ENCODE measurements around the gene CRY2. TPM values are rescaled to one million over a fixed set of nuclear protein-coding genes. Genes with fewer than 3 reads are reported as not detected.
"Not testable (repeated sequence)": the region's sequence is repeated elsewhere in the genome, so short reads cannot be mapped to it uniquely, and the experiment has no call there.

CRY2 gene
- total RNA-seq, 6 experiments from 2014 or later, result 19.6 to 104 (median 31.5) TPM

- no peaks in the 10 kb centered on the region for H3K36me3 ChIP-seq
- no peaks in the 10 kb centered on the region for H3K27me3 ChIP-seq
- no peak for TF ChIP-seq POLR2A (IDR thresholded peaks at IDR 0.05)
- H3K4me1 ChIP-seq, result peaks cover 0 to 5% (median 2%) of the 10 kb centered on the region in 4 donors
- intact Hi-C loops (cut with DNase I), result no loop called here
- DNase-seq, result peak; percentile 79 to 83 (median 80)
- H3K27ac ChIP-seq, result no peak overlapping the region
- peak; percentile 70 to 88 (median 77) for ATAC-seq
- no peaks in the 10 kb centered on the region for H3K9me3 ChIP-seq
- WGBS (ENCODE audit: insufficient coverage, low coverage, low lambda C conversion rate, missing lambda C conversion rate), result 5% methylated on average over 16 of the region's 62 CpGs
- H3K4me3 ChIP-seq, result peak overlapping the region; percentile 42 to 59 (median 50)
Measured at GRCh38 chr11:45899448-45900174, 52.3 kb downstream of the CRY2 start.

GRCh38 chr11:45900175-45900800, 53.0 kb downstream of the CRY2 start:
- 24% methylated on average over 16 of the region's 59 CpGs for WGBS (ENCODE audit: insufficient coverage, low coverage, low lambda C conversion rate, missing lambda C conversion rate)

GRCh38 chr11:45900916-45901617, 53.8 kb downstream of the CRY2 start:
- Histone ChIP-seq H3K36me3 (no peaks in the 10 kb centered on the region), H3K27ac (no peak overlapping the region), H3K9me3 (no peaks in the 10 kb centered on the region), H3K4me3 (no peak overlapping the region), H3K4me1 (peaks cover 0 to 5% (median 2%) of the 10 kb centered on the region in 4 donors), H3K27me3 (no peaks in the 10 kb centered on the region)
- no peak for TF ChIP-seq CTCF (IDR thresholded peaks at IDR 0.05)
- no peak for TF ChIP-seq POLR2A (IDR thresholded peaks at IDR 0.05)
- DNase-seq (no peak), ATAC-seq (no peak)
- intact Hi-C loops (cut with DNase I), result no loop called here
- WGBS (ENCODE audit: insufficient coverage, low coverage, low lambda C conversion rate, missing lambda C conversion rate), result 63% methylated on average over 3 of the region's 8 CpGs

More at GRCh38 chr11:45900175-45900800, 53.0 kb downstream of the CRY2 start:
- H3K27me3 ChIP-seq; intact Hi-C loops (cut with DNase I); H3K27ac ChIP-seq; H3K36me3 ChIP-seq; H3K9me3 ChIP-seq; DNase-seq; H3K4me1 ChIP-seq: not testable (repeated sequence)
- peak; percentile 4 to 46 (median 23) for ATAC-seq
- peak overlapping the region; percentile 42 to 59 (median 50) for H3K4me3 ChIP-seq

- Histone ChIP-seq H3K4me1 (peaks cover 0 to 5% (median 2%) of the 10 kb centered on the region in 4 donors), H3K4me3 (no peak overlapping the region), H3K9me3 (no peaks in the 10 kb centered on the region), H3K36me3 (no peaks in the 10 kb centered on the region), H3K27me3 (no peaks in the 10 kb centered on the region), H3K27ac (no peak overlapping the region)
- no CpG with 5 or more reads among the region's 6 CpGs for WGBS (ENCODE audit: insufficient coverage, low coverage, low lambda C conversion rate, missing lambda C conversion rate)
- ATAC-seq (no peak), DNase-seq (no peak)
- intact Hi-C loops (cut with DNase I), result no loop called here
- TF ChIP-seq CTCF (IDR thresholded peaks at IDR 0.05) (no peak), POLR2A (IDR thresholded peaks at IDR 0.05) (no peak)
Measured at GRCh38 chr11:45901626-45902025, 54.4 kb downstream of the CRY2 start.

GRCh38 chr11:45902452-45903380, 55.4 kb downstream of the CRY2 start:
- Histone ChIP-seq H3K4me3 (no peak overlapping the region), H3K9me3 (no peaks in the 10 kb centered on the region), H3K27me3 (no peaks in the 10 kb centered on the region), H3K27ac (no peak overlapping the region), H3K4me1 (peaks cover 0 to 5% (median 2%) of the 10 kb centered on the region in 4 donors), H3K36me3 (no peaks in the 10 kb centered on the region)
- intact Hi-C loops (cut with DNase I), result no loop called here
- TF ChIP-seq CTCF (IDR thresholded peaks at IDR 0.05) (no peak), POLR2A (IDR thresholded peaks at IDR 0.05) (no peak)
- ATAC-seq (no peak), DNase-seq (no peak)
- 90% methylated on average over 8 of the region's 56 CpGs for WGBS (ENCODE audit: insufficient coverage, low coverage, low lambda C conversion rate, missing lambda C conversion rate)
